COR-L47 (cell line): ENCODE results near the gene KCNJ12.
"Not testable (repeated sequence)": the region's sequence is repeated elsewhere in the genome, so short reads cannot be mapped to it uniquely, and the experiment has no call there.

ENCODE experiments used
- DNase-seq: peaks from one replicate; lab custom pipeline; 2025; lab: John Stamatoyannopoulos, UW

The KCNJ12 gene

DNA sequence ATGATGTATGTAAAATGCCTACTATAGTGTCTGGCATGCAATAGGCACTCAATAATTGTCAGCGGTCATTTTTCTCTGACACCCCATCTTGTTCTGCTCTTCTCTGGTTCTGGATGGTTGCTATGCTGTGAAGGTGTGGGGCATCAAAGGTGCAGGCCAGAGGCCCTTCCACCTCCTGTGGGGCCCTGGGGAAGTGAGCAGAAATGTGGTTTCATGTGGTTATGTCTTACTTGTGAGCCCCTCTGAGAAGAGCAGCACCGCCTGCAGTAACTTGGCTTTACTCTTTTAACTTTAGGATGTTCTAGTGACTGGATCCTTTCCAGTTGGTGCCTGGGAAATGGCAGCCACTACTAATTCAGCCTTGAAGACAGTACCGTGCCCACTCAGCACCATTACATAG lies 32.1 kb downstream of the KCNJ12 start:
- DNase-seq = not testable (repeated sequence)

- not testable (repeated sequence) for DNase-seq
These were observed 32.7 kb downstream of the KCNJ12 start for GRCh38 chr17:21408766-21409300.

- not testable (repeated sequence) for DNase-seq
These were observed 33.2 kb downstream of the KCNJ12 start for GRCh38 chr17:21409388-21409787.

- not testable (repeated sequence) for DNase-seq
These were observed 33.8 kb downstream of the KCNJ12 start for GRCh38 chr17:21409971-21410370.

GRCh38 chr17:21410371-21410770 lies 34.2 kb downstream of the KCNJ12 start:
- not testable (repeated sequence) for DNase-seq

GRCh38 chr17:21410906-21411678 lies 34.9 kb downstream of the KCNJ12 start:
- DNase-seq = not testable (repeated sequence)

- DNase-seq = not testable (repeated sequence)
These were observed 35.6 kb downstream of the KCNJ12 start for GRCh38 chr17:21411679-21412205.

DNA sequence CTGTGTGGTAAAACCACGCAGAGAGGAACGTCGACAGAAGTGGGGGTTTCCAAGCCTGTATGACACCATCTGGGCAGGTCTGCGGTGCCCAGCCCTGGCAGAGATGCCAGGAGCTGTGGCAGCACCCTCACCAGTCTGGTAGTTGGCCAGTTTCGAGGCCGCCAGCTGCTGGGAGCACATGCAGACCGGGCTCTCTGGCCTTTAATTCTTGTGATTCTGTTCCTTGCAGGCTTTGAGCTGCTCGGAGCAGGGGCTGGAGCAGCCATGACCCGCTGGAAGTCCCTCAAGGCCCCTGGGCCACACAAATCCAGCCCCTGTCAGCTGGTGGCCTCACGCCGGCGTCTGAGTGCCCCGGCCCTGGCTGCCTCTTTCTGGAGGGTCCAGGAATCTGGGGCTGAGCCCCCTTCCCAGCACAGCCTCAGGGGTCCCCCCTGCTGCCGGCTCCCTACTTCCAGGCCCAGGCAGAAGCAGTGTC lies 36.1 kb downstream of the KCNJ12 start:
- not testable (repeated sequence) for DNase-seq

- not testable (repeated sequence) for DNase-seq
These were observed 37.6 kb downstream of the KCNJ12 start for GRCh38 chr17:21413570-21414279.

GRCh38 chr17:21414616-21415015 lies 38.5 kb downstream of the KCNJ12 start:
- not testable (repeated sequence) for DNase-seq

DNA sequence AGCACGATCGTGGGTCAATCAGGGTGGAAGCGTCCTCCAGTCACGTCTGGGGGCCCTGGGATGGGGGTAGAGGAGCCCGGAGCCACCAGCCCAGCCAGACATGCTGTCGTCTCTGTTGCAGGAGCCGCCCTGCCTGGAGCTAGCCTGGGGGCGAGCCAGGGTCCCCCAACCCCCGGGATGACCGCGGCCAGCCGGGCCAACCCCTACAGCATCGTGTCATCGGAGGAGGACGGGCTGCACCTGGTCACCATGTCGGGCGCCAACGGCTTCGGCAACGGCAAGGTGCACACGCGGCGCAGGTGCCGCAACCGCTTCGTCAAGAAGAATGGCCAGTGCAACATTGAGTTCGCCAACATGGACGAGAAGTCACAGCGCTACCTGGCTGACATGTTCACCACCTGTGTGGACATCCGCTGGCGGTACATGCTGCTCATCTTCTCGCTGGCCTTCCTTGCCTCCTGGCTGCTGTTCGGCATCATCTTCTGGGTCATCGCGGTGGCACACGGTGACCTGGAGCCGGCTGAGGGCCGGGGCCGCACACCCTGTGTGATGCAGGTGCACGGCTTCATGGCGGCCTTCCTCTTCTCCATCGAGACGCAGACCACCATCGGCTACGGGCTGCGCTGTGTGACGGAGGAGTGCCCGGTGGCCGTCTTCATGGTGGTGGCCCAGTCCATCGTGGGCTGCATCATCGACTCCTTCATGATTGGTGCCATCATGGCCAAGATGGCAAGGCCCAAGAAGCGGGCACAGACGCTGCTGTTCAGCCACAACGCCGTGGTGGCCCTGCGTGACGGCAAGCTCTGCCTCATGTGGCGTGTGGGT lies 39.2 kb downstream of the KCNJ12 start:
- DNase-seq = not testable (repeated sequence)

GRCh38 chr17:21416471-21416981 lies 40.4 kb downstream of the KCNJ12 start:
- DNase-seq = not testable (repeated sequence)

- not testable (repeated sequence) for DNase-seq
These were observed 41.2 kb downstream of the KCNJ12 start for GRCh38 chr17:21417349-21417748.

- no peak for DNase-seq
These were observed 41.8 kb downstream of the KCNJ12 start for GRCh38 chr17:21417921-21418320.

GRCh38 chr17:21418446-21419298 lies 42.5 kb downstream of the KCNJ12 start:
- no peak for DNase-seq

DNA sequence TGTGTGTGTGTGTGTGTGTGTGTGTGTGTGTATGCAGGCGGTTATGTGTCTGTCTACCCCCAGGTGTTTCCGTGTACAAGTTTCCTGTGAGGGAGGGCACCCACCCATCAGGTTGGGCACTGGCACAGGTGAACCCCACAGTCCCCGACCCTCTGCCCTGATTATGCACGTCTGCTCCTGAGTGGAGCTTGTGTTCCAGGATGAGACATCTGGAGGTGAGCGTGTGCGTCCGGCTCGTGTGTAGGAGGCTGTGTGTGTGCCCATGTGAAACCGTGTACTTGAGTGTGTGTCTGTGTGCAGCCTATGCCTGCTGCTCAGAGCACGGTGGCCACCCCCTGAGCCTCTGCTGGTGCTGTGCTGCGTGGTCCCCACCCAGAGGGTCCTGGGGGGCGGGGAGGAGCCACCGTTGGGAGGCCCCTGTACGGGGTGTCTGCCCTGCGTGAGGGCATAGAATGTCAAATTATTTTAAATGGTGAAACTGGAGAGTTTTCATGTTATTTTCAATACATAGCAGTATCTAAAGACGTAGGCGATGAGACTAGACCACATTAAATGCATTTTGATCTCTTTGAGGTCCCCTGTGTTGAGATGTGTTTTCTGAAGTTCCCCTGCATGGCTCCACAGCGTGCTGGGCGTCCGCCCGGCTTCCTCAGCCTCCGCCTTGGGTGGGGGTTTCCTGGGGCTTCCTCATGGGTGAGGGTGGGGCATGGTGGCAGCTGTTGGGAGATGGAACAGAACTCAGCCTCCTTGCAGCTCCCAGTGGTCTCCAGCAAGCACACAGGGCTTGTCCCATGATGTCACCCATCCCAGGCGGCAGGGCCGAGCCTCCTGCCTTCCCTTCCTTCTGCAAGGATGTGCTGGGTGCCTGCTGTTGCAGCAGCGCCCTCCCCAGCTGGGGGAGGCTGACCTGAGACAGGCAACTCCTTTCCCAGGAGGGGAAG lies 43.4 kb downstream of the KCNJ12 start:
- DNase-seq = no peak

GRCh38 chr17:21420503-21421090 lies 44.4 kb downstream of the KCNJ12 start:
- not testable (repeated sequence) for DNase-seq

GRCh38 chr17:21421421-21422310 lies 45.5 kb downstream of the KCNJ12 start:
- DNase-seq = not testable (repeated sequence)
